ENCODE measurements around the gene PLAC1. TPM values are rescaled to one million over a fixed set of nuclear protein-coding genes. Genes with fewer than 3 reads are reported as not detected.

The PLAC1 gene
- polyA plus RNA-seq, 1 donor from 2014 or later: not detected

DNA sequence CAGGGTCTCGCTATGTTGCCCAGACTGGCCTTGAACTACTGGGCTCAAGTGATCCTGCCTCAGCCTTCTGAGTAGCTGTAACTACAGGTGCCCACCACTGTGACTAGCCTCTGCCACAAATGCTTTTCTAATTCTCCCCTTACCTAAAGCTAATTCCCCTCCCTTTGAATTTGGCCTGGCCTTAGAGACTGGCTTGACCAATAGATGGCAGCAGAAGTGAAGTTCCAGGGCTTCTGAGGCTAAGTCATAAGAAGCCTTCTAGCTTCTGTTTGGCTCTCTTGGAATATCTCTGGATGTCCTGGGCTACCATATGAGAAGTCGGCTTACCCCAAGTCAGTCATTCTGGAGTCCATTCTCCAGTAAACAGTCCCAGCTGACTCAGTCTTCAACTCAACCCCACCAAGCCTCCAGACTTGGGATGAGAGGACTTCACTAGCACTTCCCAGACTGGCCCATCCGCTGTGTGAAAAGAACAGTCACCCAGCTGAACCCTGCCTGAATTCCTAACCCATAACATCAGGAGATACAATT lies 137.3 kb downstream of the PLAC1 start:
- TF ChIP-seq SMC3 (conservative IDR thresholded peaks at IDR 0.05; ENCODE audit: poor library complexity) (no peak), POLR2AphosphoS5 (IDR thresholded peaks at IDR 0.05) (no peak), TAF1 (IDR thresholded peaks at IDR 0.05; ENCODE audit: low read depth) (no peak)
- TF ChIP-seq, protein P1, sequence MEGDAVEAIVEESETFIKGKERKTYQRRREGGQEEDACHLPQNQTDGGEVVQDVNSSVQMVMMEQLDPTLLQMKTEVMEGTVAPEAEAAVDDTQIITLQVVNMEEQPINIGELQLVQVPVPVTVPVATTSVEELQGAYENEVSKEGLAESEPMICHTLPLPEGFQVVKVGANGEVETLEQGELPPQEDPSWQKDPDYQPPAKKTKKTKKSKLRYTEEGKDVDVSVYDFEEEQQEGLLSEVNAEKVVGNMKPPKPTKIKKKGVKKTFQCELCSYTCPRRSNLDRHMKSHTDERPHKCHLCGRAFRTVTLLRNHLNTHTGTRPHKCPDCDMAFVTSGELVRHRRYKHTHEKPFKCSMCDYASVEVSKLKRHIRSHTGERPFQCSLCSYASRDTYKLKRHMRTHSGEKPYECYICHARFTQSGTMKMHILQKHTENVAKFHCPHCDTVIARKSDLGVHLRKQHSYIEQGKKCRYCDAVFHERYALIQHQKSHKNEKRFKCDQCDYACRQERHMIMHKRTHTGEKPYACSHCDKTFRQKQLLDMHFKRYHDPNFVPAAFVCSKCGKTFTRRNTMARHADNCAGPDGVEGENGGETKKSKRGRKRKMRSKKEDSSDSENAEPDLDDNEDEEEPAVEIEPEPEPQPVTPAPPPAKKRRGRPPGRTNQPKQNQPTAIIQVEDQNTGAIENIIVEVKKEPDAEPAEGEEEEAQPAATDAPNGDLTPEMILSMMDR (IDR thresholded peaks at IDR 0.05; ENCODE audit: poor library complexity, severe bottlenecking): peak; percentile 25
- no peak overlapping the region for H3K4me3 ChIP-seq (ENCODE audit: low read length)
- no peak overlapping the region for H2AFZ ChIP-seq (ENCODE audit: low read depth, low read length)
- H3K36me3 ChIP-seq (ENCODE audit: insufficient read depth, low read length): no peaks in the 10 kb centered on the region
- no peaks in the 10 kb centered on the region for H3K9me2 ChIP-seq (ENCODE audit: insufficient read depth, low read length)
- no peak overlapping the region for H3K27ac ChIP-seq (ENCODE audit: low read length)
- H3F3A ChIP-seq (ENCODE audit: insufficient read depth, low read length, poor library complexity, severe bottlenecking): no peaks in the 10 kb centered on the region
- H4K20me1 ChIP-seq (ENCODE audit: insufficient read depth): no peaks in the 10 kb centered on the region
- H3K9ac ChIP-seq (ENCODE audit: low read length): no peak overlapping the region
- H3K27me3 ChIP-seq (ENCODE audit: insufficient read depth, low read depth, low read length): no peaks in the 10 kb centered on the region
- no peaks in the 10 kb centered on the region for H3K79me2 ChIP-seq (replicated peaks; ENCODE audit: insufficient read depth, low read length)
- no peaks in the 10 kb centered on the region for H3K9me3 ChIP-seq (ENCODE audit: low read length)
- no peak overlapping the region for H3K4me2 ChIP-seq (ENCODE audit: low read length)

Small RNA genes lying within 50 kb of the gene (small RNA-seq; reads per million reads assigned to genes)
- 0 reads per million in 3 experiments for gene AC004383.1
- 0 to 0.61 (median 0) reads per million in 3 experiments for gene MIR450A1
- gene MIR450A2: 0 reads per million in 3 experiments
- 8.2 to 14.3 (median 10.0) reads per million in 3 experiments for gene MIR450B
- gene MIR503: 6.9 to 21.5 (median 17.1) reads per million in 3 experiments
- gene MIR542: 0 to 5.2 (median 3.5) reads per million in 3 experiments

Other genes with a start within 250 kb of the PLAC1 start
- gene HPRT1, start 198.3 kb downstream of the PLAC1 start, polyA plus RNA-seq: 10.1 and 13.2 TPM in 2 replicates
- gene PABIR2, start 138.7 kb upstream of the PLAC1 start, polyA plus RNA-seq: 20.2 and 21.8 TPM in 2 replicates